GM06990 (cell line): ENCODE data around the gene ZFAND3.

Experiments
- DNase-seq: peaks from one replicate; pipeline ENCODE4 v3.0.0-alpha.2; 2011; ENCODE audit not compliant: insufficient read length; ENCODE audit errors: extremely low read depth
- H3K27me3 ChIP-seq: replicated peaks from 2 replicates; pipeline ENCODE4 v1.6.0; 2011; ENCODE audit warnings: low read length; ENCODE audit not compliant: control insufficient read depth, insufficient read depth
- H3K36me3 ChIP-seq: 2 replicates; pipeline ENCODE4 v1.5.1; 2011; ENCODE audit warnings: low read length; ENCODE audit not compliant: control insufficient read depth, insufficient read depth
- H3K4me3 ChIP-seq: replicated peaks from 2 replicates; pipeline ENCODE4 v1.5.1; 2011; ENCODE audit warnings: low read depth, mild to moderate bottlenecking, control low read depth, low read length
- CTCF ChIP-seq: IDR thresholded peaks from 2 replicates; pipeline ENCODE4 v1.5.1; 2011; ENCODE audit warnings: low read length, control low read depth, mild to moderate bottlenecking, inconsistent platforms; ENCODE audit not compliant: insufficient read depth, poor library complexity, severe bottlenecking

Gene ZFAND3

GRCh38 chr6:37930288-37930971 is 110.9 kb downstream of the ZFAND3 start:
- DNase-seq: no peak
- no peaks in the 10 kb centered on the region for H3K27me3 ChIP-seq
- no peaks in the 10 kb centered on the region for H3K36me3 ChIP-seq
- H3K4me3 ChIP-seq: no peak overlapping the region
- no peak for TF ChIP-seq CTCF

GRCh38 chr6:37931066-37931465 is 111.5 kb downstream of the ZFAND3 start:
- H3K27me3 ChIP-seq: no peaks in the 10 kb centered on the region
- H3K36me3 ChIP-seq: no peaks in the 10 kb centered on the region
- no peak for DNase-seq
- no peak overlapping the region for H3K4me3 ChIP-seq
- TF ChIP-seq CTCF: no peak

DNA sequence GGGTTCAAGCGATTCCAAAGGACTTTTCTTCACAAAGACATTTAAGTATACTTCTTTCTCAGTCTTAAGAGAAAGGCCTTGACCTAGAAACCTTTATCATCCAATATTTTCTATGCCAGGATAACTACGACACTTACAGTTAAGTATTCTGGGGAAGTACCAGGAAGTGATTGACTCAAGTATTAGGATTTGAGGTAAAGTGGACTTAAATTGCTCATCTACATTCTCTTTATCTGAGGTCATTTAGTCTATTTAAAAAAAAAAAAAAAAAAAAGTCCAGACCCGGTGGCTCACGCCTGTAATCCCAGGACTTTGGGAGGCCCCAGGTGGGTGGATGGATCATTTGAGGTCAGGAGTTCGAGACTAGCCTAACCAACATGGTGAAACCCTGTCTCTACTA is 114.7 kb downstream of the ZFAND3 start:
- no peaks in the 10 kb centered on the region for H3K36me3 ChIP-seq

GRCh38 chr6:37936150-37936549 is 116.6 kb downstream of the ZFAND3 start:
- TF ChIP-seq CTCF: no peak
- DNase-seq: no peak
- no peaks in the 10 kb centered on the region for H3K36me3 ChIP-seq
- H3K27me3 ChIP-seq: no peaks in the 10 kb centered on the region
- no peak overlapping the region for H3K4me3 ChIP-seq

More for the DNA sequence above, 114.7 kb downstream of the ZFAND3 start:
- Histone ChIP-seq H3K27me3 (no peaks in the 10 kb centered on the region), H3K4me3 (no peak overlapping the region)
- no peak for TF ChIP-seq CTCF
- DNase-seq: no peak

- no peak for DNase-seq
- TF ChIP-seq CTCF: no peak
Measured at GRCh38 chr6:37936906-37937305, 117.4 kb downstream of the ZFAND3 start.

GRCh38 chr6:37938909-37939308 is 119.4 kb downstream of the ZFAND3 start:
- no peaks in the 10 kb centered on the region for H3K27me3 ChIP-seq
- TF ChIP-seq CTCF: no peak
- no peak overlapping the region for H3K4me3 ChIP-seq
- no peaks in the 10 kb centered on the region for H3K36me3 ChIP-seq
- no peak for DNase-seq

More at GRCh38 chr6:37936906-37937305, 117.4 kb downstream of the ZFAND3 start:
- H3K4me3 ChIP-seq: no peak overlapping the region
- H3K36me3 ChIP-seq: no peaks in the 10 kb centered on the region
- no peaks in the 10 kb centered on the region for H3K27me3 ChIP-seq
